Trophoblast cell (in vitro differentiated cells and primary cell): Measurements from ENCODE around the gene MYO7B.
A peak's percentile ranks its signal among the peaks of the same experiment; 100 is the strongest.

Experiments
- DNase-seq, 2 donors: peaks; one replicate each; pipeline ENCODE4 v3.0.0-alpha.2; 2016
- H2AFZ ChIP-seq: 2 replicates; pipeline ENCODE4 v1.6.1; 2013; ENCODE audit warnings: low read length, moderate library complexity, mild to moderate bottlenecking; ENCODE audit not compliant: insufficient read depth, poor library complexity
- H2AK5ac ChIP-seq: 2 replicates; pipeline ENCODE4 v1.6.1; 2013; ENCODE audit warnings: mild to moderate bottlenecking, low read length
- H2BK120ac ChIP-seq: 2 replicates; pipeline ENCODE4 v1.6.1; 2013; ENCODE audit warnings: low read length, mild to moderate bottlenecking, moderate library complexity; ENCODE audit not compliant: insufficient read depth, poor library complexity
- H2BK12ac ChIP-seq: 2 replicates; pipeline ENCODE4 v1.6.1; 2013; ENCODE audit warnings: mild to moderate bottlenecking, low read length, moderate library complexity
- H2BK5ac ChIP-seq: 2 replicates; pipeline ENCODE4 v1.6.1; 2013; ENCODE audit warnings: low read length, low read depth, moderate library complexity, mild to moderate bottlenecking; ENCODE audit not compliant: poor library complexity
- H3K14ac ChIP-seq: 2 replicates; pipeline ENCODE4 v1.6.1; 2013; ENCODE audit warnings: mild to moderate bottlenecking, low read length
- H3K18ac ChIP-seq: 2 replicates; pipeline ENCODE4 v1.6.1; 2013; ENCODE audit warnings: mild to moderate bottlenecking, low read length
- H3K23ac ChIP-seq: 2 replicates; pipeline ENCODE4 v1.6.1; 2013; ENCODE audit warnings: low read length
- H3K27ac ChIP-seq: 2 replicates; pipeline ENCODE4 v1.5.1; 2013; ENCODE audit warnings: low read depth, mild to moderate bottlenecking, inconsistent platforms, low read length, moderate library complexity
- H3K27me3 ChIP-seq: 2 replicates; pipeline ENCODE4 v1.6.1; 2013; ENCODE audit warnings: inconsistent platforms, mild to moderate bottlenecking, low read length, moderate library complexity; ENCODE audit not compliant: insufficient read depth
- H3K36me3 ChIP-seq, 2 experiments: 1 replicate in 1 of 2; 2 replicates in 1 of 2; pipeline ENCODE4 v1.6.1; 2013; ENCODE audit warnings: low read length in 2 of 2, mild to moderate bottlenecking in 2 of 2, moderate library complexity in 1 of 2; ENCODE audit not compliant: insufficient read depth in 2 of 2, control insufficient read depth in 1 of 2
- H3K4ac ChIP-seq: 2 replicates; pipeline ENCODE4 v1.6.1; 2013; ENCODE audit warnings: low read depth, mild to moderate bottlenecking, low read length, moderate library complexity
- H3K4me1 ChIP-seq, 2 experiments: 1 replicate in 1 of 2; 2 replicates in 1 of 2; pipeline ENCODE4 v1.6.1; 2013; ENCODE audit warnings: low read length in 2 of 2, mild to moderate bottlenecking in 2 of 2, moderate library complexity in 1 of 2; ENCODE audit not compliant: insufficient read depth in 2 of 2, control insufficient read depth in 1 of 2
- H3K4me2 ChIP-seq: 2 replicates; pipeline ENCODE4 v1.6.1; 2013; ENCODE audit warnings: inconsistent platforms, mild to moderate bottlenecking, low read length, moderate library complexity
- H3K4me3 ChIP-seq: 2 replicates; pipeline ENCODE4 v1.5.1; 2013; ENCODE audit warnings: mild to moderate bottlenecking, low read depth, low read length, inconsistent platforms
- H3K79me1 ChIP-seq: one replicate; pipeline ENCODE4 v1.6.1; 2013; ENCODE audit warnings: low read length
- H3K79me2 ChIP-seq: 2 replicates; pipeline ENCODE4 v1.6.1; 2013; ENCODE audit warnings: low read length, mild to moderate bottlenecking; ENCODE audit not compliant: control insufficient read depth, insufficient read depth, poor library complexity
- H3K9ac ChIP-seq: 2 replicates; pipeline ENCODE4 v1.6.1; 2013; ENCODE audit warnings: mild to moderate bottlenecking, low read length
- H3K9me3 ChIP-seq: 2 replicates; pipeline ENCODE4 v1.6.1; 2013; ENCODE audit warnings: low read depth, mild to moderate bottlenecking, control low read depth, inconsistent platforms, low read length; ENCODE audit not compliant: insufficient read depth
- H4K12ac ChIP-seq: 2 replicates; pipeline ENCODE4 v1.6.1; 2013; ENCODE audit warnings: low read depth, mild to moderate bottlenecking, low read length, moderate library complexity
- H4K8ac ChIP-seq: 2 replicates; pipeline ENCODE4 v1.6.1; 2013; ENCODE audit warnings: low read depth, mild to moderate bottlenecking, low read length, moderate library complexity
- H4K91ac ChIP-seq: one replicate; pipeline ENCODE4 v1.6.1; 2013; ENCODE audit warnings: low read depth, mild to moderate bottlenecking, low read length, moderate library complexity
- WGBS: extraction: QIAGEN DNeasy Blood & Tissue Kit; methylation state at CpG from one replicate; pipeline ENCODE4 v1.1.7; 2013; ENCODE audit warnings: missing lambda C conversion rate; ENCODE audit not compliant: insufficient read length, insufficient coverage; ENCODE audit errors: extremely low coverage; 5-methylcytosine and 5-hydroxymethylcytosine counted together

The MYO7B gene

DNA sequence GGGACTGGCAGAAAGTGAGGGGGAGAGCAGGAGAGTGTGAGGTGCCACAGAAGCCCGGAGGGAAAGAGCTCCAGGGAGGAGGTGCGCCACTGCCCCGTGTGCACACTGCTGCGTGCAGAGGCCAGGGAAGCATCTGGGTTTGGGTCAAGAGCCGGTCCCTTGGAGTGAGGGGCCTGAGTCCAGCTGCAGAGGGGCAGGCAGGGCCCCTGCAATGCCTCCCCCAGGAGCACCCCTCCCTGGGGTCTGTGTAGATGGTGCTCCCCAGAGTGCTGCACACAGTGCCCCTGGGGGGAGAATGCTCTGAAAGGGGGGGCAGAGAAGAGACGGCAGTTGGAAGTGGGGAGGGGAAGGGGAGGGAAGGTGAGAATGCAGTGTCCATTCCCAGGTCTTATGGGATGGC lies 143.5 kb downstream of the MYO7B start:
- WGBS: no CpG with 5 or more reads among the region's 6 CpGs
- H3K4me1 ChIP-seq: peaks cover 6 to 10% of the 10 kb centered on the region in 2 experiments

GRCh38 chr2:127679680-127680361 lies 144.3 kb downstream of the MYO7B start:
- H2AFZ ChIP-seq: no peak overlapping the region
- H2BK5ac ChIP-seq: no peak overlapping the region
- H4K12ac ChIP-seq: no peak overlapping the region

More for the DNA sequence above, 143.5 kb downstream of the MYO7B start:
- Histone ChIP-seq H2AFZ (no peak overlapping the region), H3K27me3 (peaks cover 4% of the 10 kb centered on the region), H3K23ac (no peak overlapping the region), H4K91ac (no peak overlapping the region), H3K14ac (no peak overlapping the region), H2BK12ac (no peak overlapping the region), H3K36me3 (no peaks in the 10 kb centered on the region), H3K9ac (no peak overlapping the region), H4K8ac (no peak overlapping the region), H3K4me3 (peak overlapping the region; percentile 1), H2BK120ac (no peak overlapping the region), H3K79me1 (peaks cover 5% of the 10 kb centered on the region), H3K4ac (no peak overlapping the region), H3K18ac (no peak overlapping the region), H2AK5ac (no peak overlapping the region), H4K12ac (no peak overlapping the region), H3K9me3 (peaks cover 5% of the 10 kb centered on the region), H3K27ac (no peak overlapping the region), H3K79me2 (peaks cover 3% of the 10 kb centered on the region), H2BK5ac (no peak overlapping the region), H3K4me2 (no peak overlapping the region)
- DNase-seq: no peak

GRCh38 chr2:127680706-127681287 lies 145.3 kb downstream of the MYO7B start:
- no peak overlapping the region for H2BK12ac ChIP-seq
- no peak overlapping the region for H4K12ac ChIP-seq
- H4K8ac ChIP-seq: no peak overlapping the region
- H3K79me1 ChIP-seq: no peaks in the 10 kb centered on the region
- no peak overlapping the region for H2BK120ac ChIP-seq
- peaks cover 5% of the 10 kb centered on the region for H3K9me3 ChIP-seq
- H3K4me3 ChIP-seq: no peak overlapping the region
- no peaks in the 10 kb centered on the region for H3K27me3 ChIP-seq
- no peak overlapping the region for H3K9ac ChIP-seq
- H3K4me1 ChIP-seq: peaks cover 0 to 3% of the 10 kb centered on the region in 2 experiments
- H4K91ac ChIP-seq: no peak overlapping the region
- H3K4ac ChIP-seq: no peak overlapping the region
- no peak overlapping the region for H2AK5ac ChIP-seq
- H3K79me2 ChIP-seq: no peaks in the 10 kb centered on the region
- H2AFZ ChIP-seq: no peak overlapping the region
- no peak overlapping the region for H3K23ac ChIP-seq
- no peak overlapping the region for H3K18ac ChIP-seq
- no peak for DNase-seq
- no peak overlapping the region for H2BK5ac ChIP-seq
- H3K27ac ChIP-seq: no peak overlapping the region
- H3K4me2 ChIP-seq: no peak overlapping the region
- no CpG with 5 or more reads among the region's 19 CpGs for WGBS
- H3K36me3 ChIP-seq: no peaks in the 10 kb centered on the region
- no peak overlapping the region for H3K14ac ChIP-seq

More at GRCh38 chr2:127679680-127680361, 144.3 kb downstream of the MYO7B start:
- H3K23ac ChIP-seq: no peak overlapping the region
- H3K4me1 ChIP-seq: peaks cover 2 to 3% of the 10 kb centered on the region in 2 experiments
- H3K27me3 ChIP-seq: peaks cover under 1% of the 10 kb centered on the region
- no peak overlapping the region for H3K4ac ChIP-seq
- DNase-seq: no peak
- peaks cover 5% of the 10 kb centered on the region for H3K9me3 ChIP-seq
- no peak overlapping the region for H2BK120ac ChIP-seq
- H4K8ac ChIP-seq: no peak overlapping the region
- H3K79me2 ChIP-seq: no peaks in the 10 kb centered on the region
- no peak overlapping the region for H4K91ac ChIP-seq
- H3K36me3 ChIP-seq: no peaks in the 10 kb centered on the region
- H3K18ac ChIP-seq: no peak overlapping the region
- H2BK12ac ChIP-seq: no peak overlapping the region
- H3K4me3 ChIP-seq: no peak overlapping the region
- peaks cover under 1% of the 10 kb centered on the region for H3K79me1 ChIP-seq
- H2AK5ac ChIP-seq: no peak overlapping the region
- no CpG with 5 or more reads among the region's 15 CpGs for WGBS
- H3K9ac ChIP-seq: no peak overlapping the region
- H3K4me2 ChIP-seq: no peak overlapping the region
- H3K27ac ChIP-seq: no peak overlapping the region
- H3K14ac ChIP-seq: no peak overlapping the region

GRCh38 chr2:127681288-127681804 lies 145.9 kb downstream of the MYO7B start:
- Histone ChIP-seq H3K79me2 (no peaks in the 10 kb centered on the region), H3K14ac (no peak overlapping the region), H3K4me1 (peaks cover 0 to 3% of the 10 kb centered on the region in 2 experiments), H3K36me3 (no peaks in the 10 kb centered on the region), H3K9ac (no peak overlapping the region), H3K18ac (no peak overlapping the region), H3K27me3 (no peaks in the 10 kb centered on the region), H4K8ac (no peak overlapping the region), H3K23ac (no peak overlapping the region), H4K12ac (no peak overlapping the region), H2BK120ac (no peak overlapping the region), H4K91ac (no peak overlapping the region), H2AK5ac (no peak overlapping the region), H3K9me3 (peaks cover 5% of the 10 kb centered on the region), H3K4me3 (no peak overlapping the region), H3K4ac (no peak overlapping the region), H2BK5ac (no peak overlapping the region), H2AFZ (no peak overlapping the region), H3K4me2 (no peak overlapping the region), H3K79me1 (no peaks in the 10 kb centered on the region), H2BK12ac (no peak overlapping the region), H3K27ac (no peak overlapping the region)
- WGBS: no CpG with 5 or more reads among the region's 25 CpGs
- DNase-seq: no peak
